Activated effector memory CD4-positive, alpha-beta T cell treated with anti-CD3 and anti-CD28 coated beads, Interleukin-2, amount 50 U/mL, for 16 hours (primary cell): ENCODE results near the gene P4HA2.

Experiments used
- DNase-seq: peaks from one replicate; pipeline ENCODE4 v3.0.0-alpha.2; 2020

The P4HA2 gene

GRCh38 chr5:132246806-132247205, 19.2 kb upstream of the P4HA2 start:
- no peak for DNase-seq

- no peak for DNase-seq
Measured at GRCh38 chr5:132245593-132245992, 17.9 kb upstream of the P4HA2 start.

GRCh38 chr5:132243366-132243977, 15.8 kb upstream of the P4HA2 start:
- peak; percentile 17 for DNase-seq

GRCh38 chr5:132239776-132240175, 12.1 kb upstream of the P4HA2 start:
- peak; percentile 33 for DNase-seq

GRCh38 chr5:132238901-132239500, 11.3 kb upstream of the P4HA2 start:
- peak; percentile 47 for DNase-seq

- DNase-seq, result peak; percentile 90
Measured at GRCh38 chr5:132238169-132238744, 10.6 kb upstream of the P4HA2 start.

GRCh38 chr5:132237670-132238069, 10.0 kb upstream of the P4HA2 start:
- DNase-seq, result peak; percentile 53

- DNase-seq, result peak; percentile 28
Measured at GRCh38 chr5:132237141-132237540, 9.5 kb upstream of the P4HA2 start.

- DNase-seq, result no peak
Measured at GRCh38 chr5:132235340-132235739, 7.7 kb upstream of the P4HA2 start.

GRCh38 chr5:132234684-132235062, 7.0 kb upstream of the P4HA2 start:
- DNase-seq, result peak; percentile 37

- DNase-seq, result peak; percentile 41
Measured at GRCh38 chr5:132233811-132234683, 6.4 kb upstream of the P4HA2 start.

GRCh38 chr5:132233081-132233480, 5.4 kb upstream of the P4HA2 start:
- peak; percentile 57 for DNase-seq

- no peak for DNase-seq
Measured at GRCh38 chr5:132232465-132232864, 4.8 kb upstream of the P4HA2 start.

- peak; percentile 9 for DNase-seq
Measured at GRCh38 chr5:132230871-132231270, 3.2 kb upstream of the P4HA2 start.

- DNase-seq, result peak; percentile 44
Measured at GRCh38 chr5:132229236-132229635, 1.6 kb upstream of the P4HA2 start.

- DNase-seq, result peak; percentile 44
Measured at GRCh38 chr5:132228241-132229035, 785 bp upstream of the P4HA2 start.

- no peak for DNase-seq
Measured at GRCh38 chr5:132227235-132227484, 493 bp downstream of the P4HA2 start.

GRCh38 chr5:132226516-132227234, 978 bp downstream of the P4HA2 start:
- peak; percentile 37 for DNase-seq

- peak; percentile 70 for DNase-seq
Measured at GRCh38 chr5:132225165-132226032, 2.3 kb downstream of the P4HA2 start.

- no peak for DNase-seq
Measured at GRCh38 chr5:132224716-132225115, 2.9 kb downstream of the P4HA2 start.

- DNase-seq, result peak; percentile 31
Measured at GRCh38 chr5:132223861-132224260, 3.8 kb downstream of the P4HA2 start.
